GM10266 (cell line): ENCODE results near the gene TOM1L2.

Experiments
- DNase-seq: peaks from one replicate; pipeline ENCODE4 v3.0.0; 2012; ENCODE audit errors: extremely low spot score
- CTCF ChIP-seq: IDR thresholded peaks from 2 replicates; pipeline ENCODE4 v1.5.1; 2012; ENCODE audit warnings: mild to moderate bottlenecking, low read depth; ENCODE audit not compliant: control insufficient read depth, insufficient read depth; ENCODE audit errors: missing control alignments

The TOM1L2 gene

GRCh38 chr17:17884391-17885357, 87.5 kb downstream of the TOM1L2 start:
- DNase-seq, result no peak
- no peak for TF ChIP-seq CTCF

GRCh38 chr17:17883801-17884200, 88.4 kb downstream of the TOM1L2 start:
- no peak for TF ChIP-seq CTCF
- no peak for DNase-seq

- TF ChIP-seq CTCF, result no peak
- no peak for DNase-seq
These were observed 90.1 kb downstream of the TOM1L2 start for GRCh38 chr17:17882082-17882581.

- no peak for TF ChIP-seq CTCF
These were observed 91.5 kb downstream of the TOM1L2 start for GRCh38 chr17:17880577-17881196.

GRCh38 chr17:17877529-17878358, 94.5 kb downstream of the TOM1L2 start:
- TF ChIP-seq CTCF, result no peak
- DNase-seq, result no peak

More at GRCh38 chr17:17880577-17881196, 91.5 kb downstream of the TOM1L2 start:
- no peak for DNase-seq

- DNase-seq, result no peak
- no peak for TF ChIP-seq CTCF
These were observed 95.2 kb downstream of the TOM1L2 start for GRCh38 chr17:17876959-17877528.
